Measurements from ENCODE around the gene ADAM11. TPM values are rescaled to one million over a fixed set of nuclear protein-coding genes. Genes with fewer than 3 reads are reported as not detected.

ADAM11 gene
- total and polyA plus RNA-seq, 2 of the 13 experiments (the other 11 are each of a cell fraction or from before 2014, with no cell fraction given) = 0.38 to 0.91 TPM

DNA sequence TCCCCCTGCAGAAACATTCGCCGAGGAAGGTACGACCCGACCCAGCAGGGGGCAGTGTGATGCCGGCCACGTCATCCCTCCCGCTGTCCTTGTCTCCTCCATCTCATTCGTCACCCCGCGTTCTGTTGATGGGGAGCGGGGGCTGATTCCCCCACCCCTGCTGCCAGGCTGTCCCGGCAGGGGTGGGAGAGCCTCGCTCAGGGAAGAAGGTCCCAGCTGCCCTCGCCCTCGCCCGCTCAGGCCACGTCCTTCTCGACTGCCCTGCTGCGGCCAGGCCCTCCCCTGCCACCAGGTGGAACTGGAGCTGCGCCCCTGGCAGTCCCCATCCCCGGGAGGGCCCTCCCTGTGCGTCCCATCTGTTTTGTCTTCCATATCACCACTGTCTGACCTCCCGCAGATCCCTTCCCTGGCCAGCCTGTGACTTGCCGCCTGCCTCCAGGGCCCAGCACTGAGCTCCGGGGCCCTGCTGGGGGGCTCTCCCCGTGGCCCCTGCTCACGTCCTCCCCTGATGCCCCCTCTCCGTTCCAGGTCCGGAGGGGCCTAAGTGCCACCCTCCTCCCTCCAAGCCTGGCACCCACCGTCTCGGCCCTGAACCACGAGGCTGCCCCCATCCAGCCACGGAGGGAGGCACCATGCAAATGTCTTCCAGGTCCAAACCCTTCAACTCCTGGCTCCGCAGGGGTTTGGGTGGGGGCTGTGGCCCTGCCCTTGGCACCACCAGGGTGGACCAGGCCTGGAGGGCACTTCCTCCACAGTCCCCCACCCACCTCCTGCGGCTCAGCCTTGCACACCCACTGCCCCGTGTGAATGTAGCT, 20.6 kb downstream of the ADAM11 start (continued):
- TF ChIP-seq, protein P1, sequence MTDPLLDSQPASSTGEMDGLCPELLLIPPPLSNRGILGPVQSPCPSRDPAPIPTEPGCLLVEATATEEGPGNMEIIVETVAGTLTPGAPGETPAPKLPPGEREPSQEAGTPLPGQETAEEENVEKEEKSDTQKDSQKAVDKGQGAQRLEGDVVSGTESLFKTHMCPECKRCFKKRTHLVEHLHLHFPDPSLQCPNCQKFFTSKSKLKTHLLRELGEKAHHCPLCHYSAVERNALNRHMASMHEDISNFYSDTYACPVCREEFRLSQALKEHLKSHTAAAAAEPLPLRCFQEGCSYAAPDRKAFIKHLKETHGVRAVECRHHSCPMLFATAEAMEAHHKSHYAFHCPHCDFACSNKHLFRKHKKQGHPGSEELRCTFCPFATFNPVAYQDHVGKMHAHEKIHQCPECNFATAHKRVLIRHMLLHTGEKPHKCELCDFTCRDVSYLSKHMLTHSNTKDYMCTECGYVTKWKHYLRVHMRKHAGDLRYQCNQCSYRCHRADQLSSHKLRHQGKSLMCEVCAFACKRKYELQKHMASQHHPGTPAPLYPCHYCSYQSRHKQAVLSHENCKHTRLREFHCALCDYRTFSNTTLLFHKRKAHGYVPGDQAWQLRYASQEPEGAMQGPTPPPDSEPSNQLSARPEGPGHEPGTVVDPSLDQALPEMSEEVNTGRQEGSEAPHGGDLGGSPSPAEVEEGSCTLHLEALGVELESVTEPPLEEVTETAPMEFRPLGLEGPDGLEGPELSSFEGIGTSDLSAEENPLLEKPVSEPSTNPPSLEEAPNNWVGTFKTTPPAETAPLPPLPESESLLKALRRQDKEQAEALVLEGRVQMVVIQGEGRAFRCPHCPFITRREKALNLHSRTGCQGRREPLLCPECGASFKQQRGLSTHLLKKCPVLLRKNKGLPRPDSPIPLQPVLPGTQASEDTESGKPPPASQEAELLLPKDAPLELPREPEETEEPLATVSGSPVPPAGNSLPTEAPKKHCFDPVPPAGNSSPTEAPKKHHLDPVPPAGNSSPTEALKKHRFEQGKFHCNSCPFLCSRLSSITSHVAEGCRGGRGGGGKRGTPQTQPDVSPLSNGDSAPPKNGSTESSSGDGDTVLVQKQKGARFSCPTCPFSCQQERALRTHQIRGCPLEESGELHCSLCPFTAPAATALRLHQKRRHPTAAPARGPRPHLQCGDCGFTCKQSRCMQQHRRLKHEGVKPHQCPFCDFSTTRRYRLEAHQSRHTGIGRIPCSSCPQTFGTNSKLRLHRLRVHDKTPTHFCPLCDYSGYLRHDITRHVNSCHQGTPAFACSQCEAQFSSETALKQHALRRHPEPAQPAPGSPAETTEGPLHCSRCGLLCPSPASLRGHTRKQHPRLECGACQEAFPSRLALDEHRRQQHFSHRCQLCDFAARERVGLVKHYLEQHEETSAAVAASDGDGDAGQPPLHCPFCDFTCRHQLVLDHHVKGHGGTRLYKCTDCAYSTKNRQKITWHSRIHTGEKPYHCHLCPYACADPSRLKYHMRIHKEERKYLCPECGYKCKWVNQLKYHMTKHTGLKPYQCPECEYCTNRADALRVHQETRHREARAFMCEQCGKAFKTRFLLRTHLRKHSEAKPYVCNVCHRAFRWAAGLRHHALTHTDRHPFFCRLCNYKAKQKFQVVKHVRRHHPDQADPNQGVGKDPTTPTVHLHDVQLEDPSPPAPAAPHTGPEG (CRISPR knock-in tag; IDR thresholded peaks at IDR 0.05) = no peak
- TF ChIP-seq, protein P2, sequence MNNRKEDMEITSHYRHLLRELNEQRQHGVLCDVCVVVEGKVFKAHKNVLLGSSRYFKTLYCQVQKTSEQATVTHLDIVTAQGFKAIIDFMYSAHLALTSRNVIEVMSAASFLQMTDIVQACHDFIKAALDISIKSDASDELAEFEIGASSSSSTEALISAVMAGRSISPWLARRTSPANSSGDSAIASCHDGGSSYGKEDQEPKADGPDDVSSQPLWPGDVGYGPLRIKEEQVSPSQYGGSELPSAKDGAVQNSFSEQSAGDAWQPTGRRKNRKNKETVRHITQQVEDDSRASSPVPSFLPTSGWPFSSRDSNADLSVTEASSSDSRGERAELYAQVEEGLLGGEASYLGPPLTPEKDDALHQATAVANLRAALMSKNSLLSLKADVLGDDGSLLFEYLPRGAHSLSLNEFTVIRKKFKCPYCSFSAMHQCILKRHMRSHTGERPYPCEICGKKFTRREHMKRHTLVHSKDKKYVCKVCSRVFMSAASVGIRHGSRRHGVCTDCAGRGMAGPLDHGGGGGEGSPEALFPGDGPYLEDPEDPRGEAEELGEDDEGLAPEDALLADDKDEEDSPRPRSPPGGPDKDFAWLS (CRISPR knock-in tag; IDR thresholded peaks at IDR 0.05; ENCODE audit: borderline replicate concordance) = no peak
- TF ChIP-seq SIX4 (CRISPR knock-in tag; IDR thresholded peaks at IDR 0.05) (no peak), PHF21A (CRISPR knock-in tag; IDR thresholded peaks at IDR 0.05) (no peak), NR2F2 (IDR thresholded peaks at IDR 0.05; ENCODE audit: borderline replicate concordance, low read depth) (no peak), FOXA1 (IDR thresholded peaks at IDR 0.05) (no peak), FOXA1 (CRISPR knock-in tag; IDR thresholded peaks at IDR 0.05) (no peak), U2AF2 (IDR thresholded peaks at IDR 0.05; ENCODE audit: low read depth, low read length) (no peak), ZNF558 (CRISPR knock-in tag; IDR thresholded peaks at IDR 0.05; ENCODE audit: borderline replicate concordance) (no peak), PPARG (CRISPR knock-in tag; conservative IDR thresholded peaks at IDR 0.05) (0 out of 2 replicates have a peak, but pooled peaks have one; percentile 32), ZNF180 (CRISPR knock-in tag; IDR thresholded peaks at IDR 0.05; ENCODE audit: borderline replicate concordance, low read depth) (no peak), GTF3A (CRISPR knock-in tag; conservative IDR thresholded peaks at IDR 0.05) (no peak)
- TF ChIP-seq, protein P3, sequence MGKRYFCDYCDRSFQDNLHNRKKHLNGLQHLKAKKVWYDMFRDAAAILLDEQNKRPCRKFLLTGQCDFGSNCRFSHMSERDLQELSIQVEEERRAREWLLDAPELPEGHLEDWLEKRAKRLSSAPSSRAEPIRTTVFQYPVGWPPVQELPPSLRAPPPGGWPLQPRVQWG (CRISPR knock-in tag; IDR thresholded peaks at IDR 0.05; ENCODE audit: borderline replicate concordance, low read depth) = no peak
- TF ChIP-seq, protein P4, sequence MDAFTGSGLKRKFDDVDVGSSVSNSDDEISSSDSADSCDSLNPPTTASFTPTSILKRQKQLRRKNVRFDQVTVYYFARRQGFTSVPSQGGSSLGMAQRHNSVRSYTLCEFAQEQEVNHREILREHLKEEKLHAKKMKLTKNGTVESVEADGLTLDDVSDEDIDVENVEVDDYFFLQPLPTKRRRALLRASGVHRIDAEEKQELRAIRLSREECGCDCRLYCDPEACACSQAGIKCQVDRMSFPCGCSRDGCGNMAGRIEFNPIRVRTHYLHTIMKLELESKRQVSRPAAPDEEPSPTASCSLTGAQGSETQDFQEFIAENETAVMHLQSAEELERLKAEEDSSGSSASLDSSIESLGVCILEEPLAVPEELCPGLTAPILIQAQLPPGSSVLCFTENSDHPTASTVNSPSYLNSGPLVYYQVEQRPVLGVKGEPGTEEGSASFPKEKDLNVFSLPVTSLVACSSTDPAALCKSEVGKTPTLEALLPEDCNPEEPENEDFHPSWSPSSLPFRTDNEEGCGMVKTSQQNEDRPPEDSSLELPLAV (CRISPR knock-in tag; conservative IDR thresholded peaks at IDR 0.05; ENCODE audit: low read depth) = no peak
- TF ChIP-seq, protein P5, sequence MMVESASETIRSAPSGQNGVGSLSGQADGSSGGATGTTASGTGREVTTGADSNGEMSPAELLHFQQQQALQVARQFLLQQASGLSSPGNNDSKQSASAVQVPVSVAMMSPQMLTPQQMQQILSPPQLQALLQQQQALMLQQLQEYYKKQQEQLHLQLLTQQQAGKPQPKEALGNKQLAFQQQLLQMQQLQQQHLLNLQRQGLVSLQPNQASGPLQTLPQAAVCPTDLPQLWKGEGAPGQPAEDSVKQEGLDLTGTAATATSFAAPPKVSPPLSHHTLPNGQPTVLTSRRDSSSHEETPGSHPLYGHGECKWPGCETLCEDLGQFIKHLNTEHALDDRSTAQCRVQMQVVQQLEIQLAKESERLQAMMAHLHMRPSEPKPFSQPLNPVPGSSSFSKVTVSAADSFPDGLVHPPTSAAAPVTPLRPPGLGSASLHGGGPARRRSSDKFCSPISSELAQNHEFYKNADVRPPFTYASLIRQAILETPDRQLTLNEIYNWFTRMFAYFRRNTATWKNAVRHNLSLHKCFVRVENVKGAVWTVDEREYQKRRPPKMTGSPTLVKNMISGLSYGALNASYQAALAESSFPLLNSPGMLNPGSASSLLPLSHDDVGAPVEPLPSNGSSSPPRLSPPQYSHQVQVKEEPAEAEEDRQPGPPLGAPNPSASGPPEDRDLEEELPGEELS (CRISPR knock-in tag; IDR thresholded peaks at IDR 0.05) = no peak
- TF ChIP-seq, protein P6, sequence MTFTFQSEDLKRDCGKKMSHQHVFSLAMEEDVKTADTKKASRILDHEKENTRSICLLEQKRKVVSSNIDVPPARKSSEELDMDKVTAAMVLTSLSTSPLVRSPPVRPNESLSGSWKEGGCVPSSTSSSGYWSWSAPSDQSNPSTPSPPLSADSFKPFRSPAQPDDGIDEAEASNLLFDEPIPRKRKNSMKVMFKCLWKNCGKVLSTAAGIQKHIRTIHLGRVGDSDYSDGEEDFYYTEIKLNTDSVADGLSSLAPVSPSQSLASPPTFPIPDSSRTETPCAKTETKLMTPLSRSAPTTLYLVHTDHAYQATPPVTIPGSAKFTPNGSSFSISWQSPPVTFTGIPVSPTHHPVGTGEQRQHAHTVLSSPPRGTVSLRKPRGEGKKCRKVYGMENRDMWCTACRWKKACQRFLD (CRISPR knock-in tag; IDR thresholded peaks at IDR 0.05; ENCODE audit: borderline replicate concordance) = no peak
